ENCODE data around the gene VOPP1. TPM values are rescaled to one million over a fixed set of nuclear protein-coding genes. Genes with fewer than 3 reads are reported as not detected.

Gene VOPP1
- total RNA-seq, 1 experiment from 2014 or later: 30.3 TPM

GRCh38 chr7:55488804-55489340 lies 83.4 kb downstream of the VOPP1 start (continued):
- no peak for TF ChIP-seq CTCF (IDR thresholded peaks at IDR 0.05 in 2 of 3, conservative IDR thresholded peaks at IDR 0.05 in 1 of 3; ENCODE audit: borderline replicate concordance in 1 of 3, insufficient read depth in 1 of 3, low read depth in 2 of 3, low read length in 2 of 3)
- no peak for TF ChIP-seq EZH2phosphoT487 (IDR thresholded peaks at IDR 0.05; ENCODE audit: borderline replicate concordance)

GRCh38 chr7:55488216-55488615 lies 84.1 kb downstream of the VOPP1 start:
- ChIA-PET POLR2A (no interaction called here), RAD21 (ENCODE audit: low non-redundant PET in 1 of 2, low total read pairs in 2 of 2, uncharacterized antibody in 2 of 2, unreplicated experiment in 2 of 2) (no interaction called here), CTCF (no interaction called here)
- no peak overlapping the region for H3K27ac ChIP-seq (ENCODE audit: low read depth, low read length)
- no peaks in the 10 kb centered on the region for H3K4me1 ChIP-seq (ENCODE audit: control insufficient read depth in 1 of 2, insufficient read depth in 2 of 2, low read length in 2 of 2)
- intact Hi-C loops (cut with micrococcal nuclease): no loop called here
- no peak for TF ChIP-seq CEBPB (IDR thresholded peaks at IDR 0.05; ENCODE audit: low read depth)
- TF ChIP-seq ZBTB33 (IDR thresholded peaks at IDR 0.05; ENCODE audit: extremely low read depth, insufficient replicate concordance, low read length): no peak
- TF ChIP-seq ZFX (IDR thresholded peaks at IDR 0.05): no peak
- no peak for TF ChIP-seq RAD21 (IDR thresholded peaks at IDR 0.05; ENCODE audit: low read depth)
- no peak for TF ChIP-seq REST (IDR thresholded peaks at IDR 0.05; ENCODE audit: low read depth)
- no peak for TF ChIP-seq EGR1 (IDR thresholded peaks at IDR 0.05; ENCODE audit: low read depth)
- no peak for TF ChIP-seq YY1 (IDR thresholded peaks at IDR 0.05; ENCODE audit: extremely low read depth, insufficient replicate concordance, low read depth, low read length)
- TF ChIP-seq ELF1 (IDR thresholded peaks at IDR 0.05; ENCODE audit: borderline replicate concordance, low read depth): no peak
- TF ChIP-seq EZH2 (IDR thresholded peaks at IDR 0.05): no peak
- no peak for TF ChIP-seq JUND (IDR thresholded peaks at IDR 0.05)
- H3K79me2 ChIP-seq (ENCODE audit: insufficient read depth, low read length): no peaks in the 10 kb centered on the region
- no peak overlapping the region for H3K4me3 ChIP-seq (replicated peaks in 1 of 2; ENCODE audit: low read depth in 1 of 2, low read length in 2 of 2)
- H3K9me3 ChIP-seq (ENCODE audit: control insufficient read depth in 1 of 2, insufficient read depth in 1 of 2, low read depth in 1 of 2, low read length in 2 of 2): no peaks in the 10 kb centered on the region
- no peaks in the 10 kb centered on the region for H4K20me1 ChIP-seq (ENCODE audit: insufficient read depth)
- no peaks in the 10 kb centered on the region for H3K27me3 ChIP-seq (ENCODE audit: insufficient read depth, low read length)
- no peak overlapping the region for H3K4me2 ChIP-seq (ENCODE audit: low read length)
- no peak overlapping the region for H2AFZ ChIP-seq (ENCODE audit: low read depth, low read length, poor library complexity, severe bottlenecking)
- no peaks in the 10 kb centered on the region for H3K36me3 ChIP-seq (ENCODE audit: control insufficient read depth in 1 of 2, insufficient read depth in 2 of 2, low read length in 2 of 2)
- no peak overlapping the region for H3K9ac ChIP-seq (ENCODE audit: low read length)
- H3K9me2 ChIP-seq (ENCODE audit: insufficient read depth): no peaks in the 10 kb centered on the region
- DNase-seq (ENCODE audit: low read depth, low spot score): no peak
- no TSS peak for BruUV-seq (replicated peaks)
- ATAC-seq: no peak

Measured in HCT116 (cell line).